ENCODE measurements around the gene PCCA. TPM values are rescaled to one million over a fixed set of nuclear protein-coding genes. Genes with fewer than 3 reads are reported as not detected.

PCCA gene
- total RNA-seq, 1 donor from 2014 or later: 15.3 TPM

GRCh38 chr13:100339411-100339940 is 250.6 kb downstream of the PCCA start:
- DNase-seq (no peak), ATAC-seq (ENCODE audit: low read depth) (no peak)
- ChIA-PET POLR2A (no interaction called here), CTCF (no interaction called here)
- H3K27me3 Mint-ChIP-seq: no peaks in the 10 kb centered on the region
- H3K4me1 Mint-ChIP-seq: no peaks in the 10 kb centered on the region
- H3K36me3 Mint-ChIP-seq (ENCODE audit: low read depth): peaks cover 23% of the 10 kb centered on the region
- H3K4me3 Mint-ChIP-seq: no peak overlapping the region
- TF ChIP-seq, protein P1, sequence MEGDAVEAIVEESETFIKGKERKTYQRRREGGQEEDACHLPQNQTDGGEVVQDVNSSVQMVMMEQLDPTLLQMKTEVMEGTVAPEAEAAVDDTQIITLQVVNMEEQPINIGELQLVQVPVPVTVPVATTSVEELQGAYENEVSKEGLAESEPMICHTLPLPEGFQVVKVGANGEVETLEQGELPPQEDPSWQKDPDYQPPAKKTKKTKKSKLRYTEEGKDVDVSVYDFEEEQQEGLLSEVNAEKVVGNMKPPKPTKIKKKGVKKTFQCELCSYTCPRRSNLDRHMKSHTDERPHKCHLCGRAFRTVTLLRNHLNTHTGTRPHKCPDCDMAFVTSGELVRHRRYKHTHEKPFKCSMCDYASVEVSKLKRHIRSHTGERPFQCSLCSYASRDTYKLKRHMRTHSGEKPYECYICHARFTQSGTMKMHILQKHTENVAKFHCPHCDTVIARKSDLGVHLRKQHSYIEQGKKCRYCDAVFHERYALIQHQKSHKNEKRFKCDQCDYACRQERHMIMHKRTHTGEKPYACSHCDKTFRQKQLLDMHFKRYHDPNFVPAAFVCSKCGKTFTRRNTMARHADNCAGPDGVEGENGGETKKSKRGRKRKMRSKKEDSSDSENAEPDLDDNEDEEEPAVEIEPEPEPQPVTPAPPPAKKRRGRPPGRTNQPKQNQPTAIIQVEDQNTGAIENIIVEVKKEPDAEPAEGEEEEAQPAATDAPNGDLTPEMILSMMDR (IDR thresholded peaks at IDR 0.05): no peak
- H3K27ac Mint-ChIP-seq: no peak overlapping the region
- intact Hi-C loops (cut with micrococcal nuclease): no loop called here
- H3K9me3 Mint-ChIP-seq: peaks cover 2% of the 10 kb centered on the region

- no peaks in the 10 kb centered on the region for H3K9me3 Mint-ChIP-seq
- TF ChIP-seq, protein P1 (IDR thresholded peaks at IDR 0.05): no peak
- H3K4me1 Mint-ChIP-seq: no peaks in the 10 kb centered on the region
- DNase-seq (no peak), ATAC-seq (ENCODE audit: low read depth) (no peak)
- intact Hi-C loops (cut with micrococcal nuclease): no loop called here
- peaks cover 17% of the 10 kb centered on the region for H3K36me3 Mint-ChIP-seq (ENCODE audit: low read depth)
- H3K4me3 Mint-ChIP-seq: no peak overlapping the region
- H3K27ac Mint-ChIP-seq: no peak overlapping the region
- ChIA-PET POLR2A (no interaction called here), CTCF (interaction anchor here (0.7 kb wide), 1 partner anchor 16 kb away, joined by 3 read pairs; no protein-coding TSS in a partner anchor)
- no peaks in the 10 kb centered on the region for H3K27me3 Mint-ChIP-seq
Measured at GRCh38 chr13:100340865-100341264, 252.0 kb downstream of the PCCA start.

DNA sequence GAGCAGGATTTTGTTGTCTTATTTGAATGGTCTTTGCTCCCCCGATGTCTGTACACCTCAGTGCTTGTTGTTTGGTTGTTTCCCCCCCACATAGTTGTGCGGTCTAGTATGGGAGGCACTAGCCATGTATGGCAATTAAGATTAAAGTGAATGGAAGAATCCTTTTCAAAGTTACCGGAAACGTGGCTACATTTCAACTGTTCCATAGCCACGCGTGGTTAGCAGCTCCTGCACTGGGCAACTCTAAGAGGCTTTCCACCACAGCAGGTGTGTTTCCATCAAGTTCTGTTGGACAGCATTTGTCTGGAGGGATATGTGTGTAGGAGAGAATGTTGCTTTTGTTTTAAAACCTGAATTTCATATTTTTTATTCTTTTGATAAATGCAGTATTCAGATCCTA is 252.4 kb downstream of the PCCA start:
- POLR2A ChIA-PET: no interaction called here
- Mint-ChIP-seq H3K27me3 (no peaks in the 10 kb centered on the region), H3K9me3 (no peaks in the 10 kb centered on the region), H3K4me1 (no peaks in the 10 kb centered on the region), H3K36me3 (ENCODE audit: low read depth) (peaks cover 17% of the 10 kb centered on the region), H3K4me3 (no peak overlapping the region), H3K27ac (no peak overlapping the region)
- no peak for ATAC-seq (ENCODE audit: low read depth)
- CTCF ChIA-PET: interaction anchor here (0.7 kb wide), 1 partner anchor 16 kb away, joined by 3 read pairs; no protein-coding TSS in a partner anchor
- no peak for DNase-seq
- intact Hi-C loops (cut with micrococcal nuclease): no loop called here
- TF ChIP-seq, protein P1 (IDR thresholded peaks at IDR 0.05): no peak

DNA sequence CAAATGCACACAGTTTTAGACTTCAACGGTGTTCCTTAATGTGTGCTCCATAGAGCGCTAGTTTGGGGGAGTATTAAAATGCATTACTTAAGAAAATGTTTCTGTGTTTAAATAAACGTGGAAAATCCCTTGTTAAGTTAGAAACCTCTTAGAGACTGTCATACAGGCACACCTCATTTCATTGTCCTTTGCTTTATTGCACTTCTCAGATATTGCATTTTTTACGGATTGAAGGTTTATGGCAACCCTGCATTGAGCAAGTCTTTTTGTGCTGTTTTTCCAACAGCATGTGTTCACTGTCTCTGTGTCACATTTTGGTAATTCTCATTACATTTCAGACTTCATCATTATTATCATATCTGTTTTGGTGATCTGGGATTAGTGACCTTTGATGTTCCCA is 255.7 kb downstream of the PCCA start:
- intact Hi-C loops (cut with micrococcal nuclease): no loop called here
- no peak for ATAC-seq (ENCODE audit: low read depth)
- CTCF ChIA-PET: no interaction called here

GRCh38 chr13:100347968-100348367 is 259.1 kb downstream of the PCCA start:
- CTCF ChIA-PET: interaction anchor here (1.5 kb wide), 1 partner anchor 692 kb away, joined by 3 read pairs; no protein-coding TSS in a partner anchor
- peaks cover 6% of the 10 kb centered on the region for H3K36me3 Mint-ChIP-seq (ENCODE audit: low read depth)
- H3K4me3 Mint-ChIP-seq: no peak overlapping the region
- DNase-seq: no peak
- TF ChIP-seq, protein P1 (IDR thresholded peaks at IDR 0.05): no peak
- POLR2A ChIA-PET: no interaction called here
- H3K27me3 Mint-ChIP-seq: no peaks in the 10 kb centered on the region
- intact Hi-C loops (cut with micrococcal nuclease): no loop called here
- no peak for ATAC-seq (ENCODE audit: low read depth)
- no peaks in the 10 kb centered on the region for H3K4me1 Mint-ChIP-seq
- H3K9me3 Mint-ChIP-seq: no peaks in the 10 kb centered on the region
- no peak overlapping the region for H3K27ac Mint-ChIP-seq

More for the DNA sequence above, 255.7 kb downstream of the PCCA start:
- no peak for DNase-seq
- POLR2A ChIA-PET: no interaction called here
- Mint-ChIP-seq H3K36me3 (ENCODE audit: low read depth) (peaks cover 17% of the 10 kb centered on the region), H3K4me1 (no peaks in the 10 kb centered on the region), H3K27me3 (no peaks in the 10 kb centered on the region), H3K4me3 (no peak overlapping the region), H3K27ac (no peak overlapping the region), H3K9me3 (no peaks in the 10 kb centered on the region)
- TF ChIP-seq, protein P1 (IDR thresholded peaks at IDR 0.05): no peak
